Natural killer cell treated with Interleukin-12 subunit alpha and Interleukin-12 subunit beta and Interleukin-15 and Interleukin-18, amount 100 ng/mL, for 72 hours (primary cell): ENCODE data around the gene STARD6. TPM values are rescaled to one million over a fixed set of nuclear protein-coding genes. Genes with fewer than 3 reads are reported as not detected.
A peak's percentile ranks its signal among the peaks of the same experiment; 100 is the strongest.

Source experiments
- ATAC-seq, 2 donors: fragments of 150-1000 bp; cut with Tn5 transposase in 1 of 2; sonication (Bioruptor Pico), chemical (Tn5 transposase) in 1 of 2; 2 replicates each; pipeline ENCODE4 v1.10.0; 2021
- DNase-seq: peaks from one replicate; pipeline ENCODE4 v3.0.0; 2022; ENCODE audit warnings: low spot score
- H3K27ac Mint-ChIP-seq, 2 donors: 1 replicate in 1 of 2; 2 replicates in 1 of 2; pipeline ENCODE4 v1.8.0; 2022; ENCODE audit warnings: mixed read lengths in 2 of 2, mild to moderate bottlenecking in 1 of 2, moderate library complexity in 1 of 2
- H3K27me3 Mint-ChIP-seq, 2 donors: 1 replicate in 1 of 2; 2 replicates in 1 of 2; pipeline ENCODE4 v1.8.0; 2022; ENCODE audit warnings: mixed read lengths in 2 of 2
- H3K36me3 Mint-ChIP-seq: one replicate; pipeline ENCODE4 v1.8.0; 2022; ENCODE audit warnings: mixed read lengths
- H3K4me1 Mint-ChIP-seq, 2 donors: 1 replicate in 1 of 2; 2 replicates in 1 of 2; pipeline ENCODE4 v1.8.0; 2022; ENCODE audit warnings: low read depth in 2 of 2, mixed read lengths in 2 of 2, mild to moderate bottlenecking in 1 of 2
- H3K4me3 Mint-ChIP-seq: one replicate; pipeline ENCODE4 v1.8.0; 2022; ENCODE audit warnings: mixed read lengths
- H3K9me3 Mint-ChIP-seq: 2 replicates; pipeline ENCODE4 v1.8.0; 2022; ENCODE audit warnings: mixed read lengths
- total RNA-seq, 2 donors: library from RNA; stranded (reverse); gene quantifications; one replicate each; pipeline ENCODE4 v1.2.3, GENCODE V29; 2022

STARD6 gene
- total RNA-seq, 2 donors from 2014 or later, result not detected

DNA sequence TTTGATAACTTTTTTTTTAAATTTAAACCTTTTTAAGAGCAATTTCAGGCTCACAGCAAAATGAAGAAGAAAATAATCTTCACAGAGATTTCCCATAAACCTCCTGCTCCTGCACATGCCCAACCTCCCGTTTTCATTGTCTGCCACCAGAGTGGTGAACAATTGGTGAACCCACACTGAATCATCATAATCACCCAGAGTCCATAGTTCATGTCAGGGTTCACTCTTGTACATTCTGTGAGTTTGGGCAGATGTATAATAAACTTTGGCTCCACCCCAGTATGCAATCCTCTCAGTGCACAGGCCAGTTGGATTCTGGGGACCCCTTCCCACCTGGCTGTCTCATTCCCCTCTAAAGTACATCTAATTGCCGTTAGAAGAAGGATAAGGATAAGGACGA lies 24.4 kb upstream of the STARD6 start:
- no peak for ATAC-seq
- no peak overlapping the region for H3K4me3 Mint-ChIP-seq
- no peaks in the 10 kb centered on the region for H3K36me3 Mint-ChIP-seq
- peaks cover 0 to 6% of the 10 kb centered on the region in 2 donors for H3K4me1 Mint-ChIP-seq
- no peak overlapping the region for H3K27ac Mint-ChIP-seq
- DNase-seq, result no peak
- no peaks in the 10 kb centered on the region for H3K9me3 Mint-ChIP-seq
- peaks cover 0 to 2% of the 10 kb centered on the region in 2 donors for H3K27me3 Mint-ChIP-seq

DNA sequence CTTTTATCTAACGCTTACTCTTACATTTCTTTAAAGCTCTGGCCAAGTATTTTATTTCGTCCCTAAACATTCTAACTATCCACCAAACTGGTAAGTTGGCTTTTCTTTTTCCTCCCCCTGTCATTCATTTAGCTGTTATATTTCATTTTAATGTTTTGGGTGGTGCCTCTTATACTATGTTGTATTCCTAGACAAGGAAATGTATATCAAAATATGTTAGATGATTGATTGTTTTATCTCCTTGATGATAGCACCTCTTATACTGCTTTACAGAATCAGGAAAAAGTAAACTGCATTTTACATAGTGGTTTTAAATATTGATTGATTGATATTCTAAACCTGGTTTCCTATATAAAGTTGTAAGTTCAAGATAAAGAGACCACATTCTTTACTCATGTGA lies 24.0 kb upstream of the STARD6 start:
- no peak overlapping the region for H3K27ac Mint-ChIP-seq
- H3K4me3 Mint-ChIP-seq, result no peak overlapping the region
- peaks cover 0 to 6% of the 10 kb centered on the region in 2 donors for H3K4me1 Mint-ChIP-seq
- H3K36me3 Mint-ChIP-seq, result no peaks in the 10 kb centered on the region
- ATAC-seq (no peak), DNase-seq (no peak)
- peaks cover 0 to 2% of the 10 kb centered on the region in 2 donors for H3K27me3 Mint-ChIP-seq
- no peaks in the 10 kb centered on the region for H3K9me3 Mint-ChIP-seq

DNA sequence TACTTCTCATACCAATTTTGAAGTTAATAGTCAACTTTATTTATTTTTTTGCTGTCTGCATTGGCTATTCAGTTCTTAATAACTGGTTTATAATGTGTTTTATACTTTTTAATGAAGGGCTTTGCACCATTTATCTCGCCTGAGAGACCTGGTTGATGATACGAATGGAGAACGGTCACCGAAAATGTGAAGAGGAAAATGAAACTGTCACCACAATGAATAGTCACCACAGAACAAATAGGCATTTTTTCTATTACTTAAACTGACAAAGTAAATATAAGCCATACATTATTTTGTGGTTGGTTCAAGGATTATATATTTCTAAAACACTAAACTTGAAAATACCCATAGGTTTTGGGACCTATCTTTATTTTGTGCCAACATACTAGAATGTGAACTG lies 20.4 kb upstream of the STARD6 start:
- H3K36me3 Mint-ChIP-seq, result no peaks in the 10 kb centered on the region
- ATAC-seq (no peak), DNase-seq (no peak)
- peak overlapping the region; percentile 42 for H3K4me3 Mint-ChIP-seq
- H3K9me3 Mint-ChIP-seq, result no peaks in the 10 kb centered on the region
- H3K27ac Mint-ChIP-seq, result no peak overlapping the region
- H3K4me1 Mint-ChIP-seq, result peaks cover 0 to 6% of the 10 kb centered on the region in 2 donors
- H3K27me3 Mint-ChIP-seq, result no peaks in the 10 kb centered on the region

DNA sequence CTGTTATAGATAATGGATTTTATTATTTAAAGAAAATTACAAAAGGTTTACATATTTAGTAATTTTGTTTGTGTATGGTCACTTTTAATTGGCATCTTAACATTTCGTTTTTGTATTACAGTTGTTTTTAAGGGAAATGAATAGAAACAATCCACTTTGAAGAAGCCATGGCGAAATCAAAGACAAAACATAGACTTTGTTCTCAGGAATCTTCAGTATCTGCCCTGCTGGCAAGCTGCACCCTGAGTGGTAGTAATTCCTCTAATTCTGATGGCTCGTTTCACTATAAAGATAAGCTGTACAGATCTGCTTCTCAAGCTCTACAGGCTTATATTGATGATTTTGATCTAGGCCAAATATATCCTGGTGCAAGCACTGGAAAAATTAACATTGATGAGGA lies 2.7 kb upstream of the STARD6 start:
- Mint-ChIP-seq H3K4me1 (peaks cover 19% of the 10 kb centered on the region in 2 donors), H3K27ac (no peak overlapping the region), H3K4me3 (no peak overlapping the region), H3K27me3 (no peaks in the 10 kb centered on the region), H3K36me3 (peaks cover 10% of the 10 kb centered on the region), H3K9me3 (no peaks in the 10 kb centered on the region)
- no peak for ATAC-seq
- no peak for DNase-seq

DNA sequence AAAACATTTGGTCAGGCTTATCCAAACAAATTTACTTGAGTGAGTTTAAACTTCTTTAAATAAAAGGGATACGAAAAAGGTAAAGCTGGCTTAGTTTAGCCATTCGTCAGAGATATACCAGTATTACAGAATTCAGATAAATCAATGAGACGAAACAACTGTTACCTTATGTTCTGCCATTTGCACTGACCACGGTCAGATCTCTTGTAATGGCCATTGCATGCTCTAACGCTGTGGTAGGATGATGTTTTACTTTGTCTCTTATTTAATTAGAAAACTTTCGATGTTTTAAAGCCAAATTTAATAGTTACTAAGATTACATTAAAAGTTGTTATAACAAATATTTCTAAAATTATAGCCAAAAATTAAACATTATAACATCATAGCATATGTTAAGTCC lies 1.6 kb upstream of the STARD6 start:
- peaks cover 10% of the 10 kb centered on the region for H3K36me3 Mint-ChIP-seq
- peaks cover 0 to 7% of the 10 kb centered on the region in 2 donors for H3K27me3 Mint-ChIP-seq
- peaks cover 19% of the 10 kb centered on the region in 2 donors for H3K4me1 Mint-ChIP-seq
- H3K9me3 Mint-ChIP-seq, result no peaks in the 10 kb centered on the region
- peak overlapping the region; percentile 97 for H3K4me3 Mint-ChIP-seq
- peak overlapping the region; percentile 94 to 96 for H3K27ac Mint-ChIP-seq
- DNase-seq (no peak), ATAC-seq (no peak)

DNA sequence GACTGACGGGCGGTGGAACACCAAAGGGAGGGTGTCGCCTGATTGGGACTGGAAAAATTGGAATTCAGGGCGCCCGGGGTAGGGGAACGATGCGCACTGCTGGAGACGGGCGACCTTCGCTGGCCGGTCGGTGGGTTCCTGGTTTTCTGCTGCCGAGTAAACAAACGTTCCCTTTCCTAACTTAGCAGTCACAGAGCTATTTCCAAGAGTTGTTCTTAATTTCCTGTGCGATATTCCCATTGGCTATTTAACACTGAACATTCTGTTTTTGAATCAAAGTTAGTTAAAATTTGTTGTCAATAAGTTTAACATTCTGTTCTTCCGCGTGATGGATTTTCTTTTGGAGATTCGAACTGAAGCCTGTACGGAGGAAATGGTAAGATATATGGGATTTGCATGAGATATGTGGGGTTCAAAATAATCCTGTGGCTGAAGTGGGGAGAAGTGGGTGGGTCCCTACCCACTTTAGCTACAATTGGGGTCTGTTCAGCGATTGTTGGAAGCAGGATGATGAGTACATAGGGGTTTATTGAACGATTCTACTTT lies 910 bp upstream of the STARD6 start:
- Mint-ChIP-seq H3K36me3 (peaks cover 10% of the 10 kb centered on the region), H3K27ac (peak overlapping the region; percentile 94 to 96), H3K9me3 (no peaks in the 10 kb centered on the region), H3K27me3 (peaks cover 0 to 7% of the 10 kb centered on the region in 2 donors), H3K4me1 (peaks cover 19% of the 10 kb centered on the region in 2 donors), H3K4me3 (peak overlapping the region; percentile 97)
- ATAC-seq (peak; percentile 1), DNase-seq (no peak)

DNA sequence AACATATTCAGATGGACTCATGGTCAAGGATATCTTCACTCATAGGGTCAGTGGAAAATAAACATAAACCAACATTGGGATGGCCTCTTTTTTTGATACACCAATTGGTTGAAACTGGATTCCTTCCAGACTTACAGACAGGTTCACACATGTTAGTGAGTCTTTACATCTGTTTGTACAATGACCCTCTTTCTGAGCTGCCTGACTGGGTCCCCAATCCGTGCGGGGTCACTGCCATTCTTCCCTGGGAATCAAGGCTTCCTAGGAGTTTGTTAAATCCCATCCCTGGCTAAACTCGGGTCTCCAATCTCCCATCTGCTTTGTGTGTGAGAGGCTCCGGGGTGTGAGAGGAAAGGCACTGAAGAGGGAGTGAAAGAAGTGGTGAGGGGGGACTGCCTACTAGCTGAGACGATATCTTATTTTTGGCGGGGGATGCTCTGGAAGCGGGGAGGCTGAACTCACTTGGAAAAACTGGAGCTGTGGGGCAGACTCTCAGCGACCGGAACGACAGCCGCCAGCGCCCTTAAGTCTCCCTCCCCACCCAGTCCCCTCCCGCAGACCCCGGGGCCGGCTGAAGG lies 487 bp downstream of the STARD6 start:
- peaks cover 13% of the 10 kb centered on the region for H3K36me3 Mint-ChIP-seq
- peaks cover 2 to 11% of the 10 kb centered on the region in 2 donors for H3K27me3 Mint-ChIP-seq
- H3K4me1 Mint-ChIP-seq, result peaks cover 19% of the 10 kb centered on the region in 2 donors
- H3K9me3 Mint-ChIP-seq, result no peaks in the 10 kb centered on the region
- DNase-seq, result no peak
- peak overlapping the region; percentile 94 to 96 for H3K27ac Mint-ChIP-seq
- H3K4me3 Mint-ChIP-seq, result peak overlapping the region; percentile 97
- ATAC-seq, result no peak

DNA sequence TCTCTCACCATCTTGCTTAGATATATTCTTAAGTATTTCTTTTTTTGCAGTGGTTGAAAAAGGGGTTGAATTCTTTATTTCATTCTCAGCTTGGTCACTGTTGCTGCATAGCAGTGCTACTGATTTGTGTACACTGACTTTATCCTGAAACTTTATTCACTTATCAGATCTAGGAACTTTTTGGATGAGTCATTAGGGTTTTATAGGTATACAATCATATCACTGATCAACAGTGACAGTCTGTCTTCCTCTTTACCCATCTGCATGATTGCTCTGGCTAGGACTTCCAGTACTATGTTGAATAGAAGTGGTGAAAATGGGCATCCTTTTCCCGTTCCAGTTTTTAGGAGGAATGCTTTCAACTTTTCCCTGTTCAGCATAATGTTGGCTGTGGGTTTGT lies 6.5 kb downstream of the STARD6 start:
- Mint-ChIP-seq H3K4me1 (no peaks in the 10 kb centered on the region), H3K4me3 (no peak overlapping the region), H3K27ac (no peak overlapping the region), H3K27me3 (peaks cover 19 to 50% of the 10 kb centered on the region in 2 donors), H3K9me3 (no peaks in the 10 kb centered on the region), H3K36me3 (peaks cover 5% of the 10 kb centered on the region)
- no peak for ATAC-seq
- DNase-seq, result no peak

DNA sequence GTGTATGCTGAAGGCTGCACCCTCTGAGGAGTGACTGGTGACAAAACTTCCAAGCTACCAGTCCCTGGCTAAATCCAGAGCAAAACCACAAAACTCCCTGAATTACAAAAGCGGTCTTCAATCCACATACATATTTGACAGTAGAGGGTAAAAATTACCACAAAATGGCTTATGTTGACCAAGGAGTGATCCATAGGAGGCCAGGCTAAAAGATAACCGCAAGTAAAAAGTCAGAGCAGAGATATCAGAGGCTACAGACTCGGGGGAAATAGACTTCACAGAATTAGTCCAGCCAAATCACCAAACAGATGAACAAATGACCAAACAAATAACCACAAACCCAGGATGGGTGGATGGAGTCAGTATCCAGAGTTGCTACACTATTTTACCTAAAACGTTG lies 19.4 kb downstream of the STARD6 start:
- DNase-seq (no peak), ATAC-seq (no peak)
- no peaks in the 10 kb centered on the region for H3K36me3 Mint-ChIP-seq
- H3K4me3 Mint-ChIP-seq, result no peak overlapping the region
- peaks cover 26 to 36% of the 10 kb centered on the region in 2 donors for H3K27me3 Mint-ChIP-seq
- H3K9me3 Mint-ChIP-seq, result no peaks in the 10 kb centered on the region
- no peaks in the 10 kb centered on the region for H3K4me1 Mint-ChIP-seq
- H3K27ac Mint-ChIP-seq, result no peak overlapping the region

DNA sequence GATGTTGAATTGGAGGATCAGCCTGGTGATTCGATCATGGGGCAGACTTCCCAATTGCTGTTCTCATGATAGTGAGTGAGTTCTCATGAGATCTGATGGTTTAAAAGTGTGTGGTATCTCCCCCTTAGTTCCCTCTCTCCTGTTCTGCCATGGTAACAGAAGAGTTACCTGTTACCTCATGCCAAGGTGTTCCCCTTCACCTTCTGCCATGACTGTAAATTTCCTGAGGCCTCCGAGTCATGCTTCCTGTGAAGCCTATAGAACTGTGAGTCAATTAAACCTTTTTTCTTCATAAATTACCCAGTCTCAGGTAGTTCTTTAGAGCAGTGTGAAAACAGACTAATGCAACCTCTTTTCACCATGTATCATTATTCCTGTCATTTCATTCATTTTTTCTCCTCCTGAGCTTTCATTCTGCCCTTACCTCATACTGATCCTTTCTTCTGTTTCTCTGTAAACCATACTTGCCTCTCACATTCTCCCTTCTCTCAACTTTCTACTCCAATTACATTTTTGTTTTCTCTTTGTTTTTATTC lies 22.0 kb downstream of the STARD6 start:
- DNase-seq, result no peak
- H3K27ac Mint-ChIP-seq, result no peak overlapping the region
- H3K36me3 Mint-ChIP-seq, result no peaks in the 10 kb centered on the region
- peaks cover 26 to 36% of the 10 kb centered on the region in 2 donors for H3K27me3 Mint-ChIP-seq
- no peak for ATAC-seq
- H3K4me1 Mint-ChIP-seq, result no peaks in the 10 kb centered on the region
- H3K4me3 Mint-ChIP-seq, result no peak overlapping the region
- no peaks in the 10 kb centered on the region for H3K9me3 Mint-ChIP-seq

DNA sequence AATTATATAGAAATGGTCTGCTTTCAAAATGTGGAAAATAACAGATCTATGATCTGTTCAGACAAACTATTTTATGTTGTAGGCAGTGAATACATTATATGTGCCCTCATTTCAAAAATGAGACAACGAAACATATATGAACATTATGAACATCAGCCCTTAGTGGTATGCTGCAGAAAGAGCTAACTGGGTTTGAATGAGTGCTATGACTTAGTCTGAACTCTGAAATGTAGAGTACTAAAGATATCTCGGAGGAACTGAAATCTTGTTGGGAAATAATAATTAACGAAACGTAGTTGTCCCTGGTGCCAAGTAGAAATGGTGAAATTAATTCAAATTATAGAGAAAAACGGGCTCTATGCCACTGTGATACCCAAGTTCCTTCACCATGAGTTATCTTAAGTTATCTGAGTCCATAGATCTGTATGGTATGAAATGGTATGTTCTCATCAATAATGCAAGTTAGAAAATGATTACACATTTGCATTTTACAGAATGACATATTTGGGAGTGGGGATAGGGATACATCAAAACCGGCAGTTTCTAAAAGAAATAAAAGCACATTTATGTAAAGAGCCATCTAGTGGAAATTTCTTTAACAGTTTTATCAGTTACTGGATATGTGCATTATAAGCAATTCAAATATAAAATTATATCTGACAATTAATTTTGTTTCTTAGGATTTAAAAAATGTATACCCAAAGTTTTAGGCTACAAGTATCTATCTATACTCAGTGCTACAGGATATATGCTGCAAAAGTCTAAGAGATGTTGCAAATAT lies 26.7 kb downstream of the STARD6 start:
- Mint-ChIP-seq H3K27me3 (peaks cover 15 to 18% of the 10 kb centered on the region in 2 donors), H3K9me3 (no peaks in the 10 kb centered on the region)
- ATAC-seq, result no peak

DNA sequence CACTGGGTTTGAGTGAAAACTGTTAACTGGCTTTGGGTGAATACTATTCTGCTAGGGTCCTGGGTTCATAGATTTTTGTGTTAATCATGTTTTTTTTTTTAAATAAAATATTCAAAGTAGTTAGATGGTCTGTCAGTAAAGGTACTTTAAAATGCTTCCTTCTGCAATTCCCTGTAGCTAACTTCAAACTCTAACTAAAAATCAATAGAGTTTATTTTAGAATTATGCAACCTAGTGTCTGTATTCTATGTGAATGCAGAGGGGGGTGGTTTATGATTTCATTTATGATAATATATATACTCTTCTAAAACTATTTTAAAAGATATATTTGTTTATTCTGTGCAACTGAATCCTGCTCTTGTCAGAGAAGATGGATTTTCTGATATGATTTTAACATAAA lies 27.9 kb downstream of the STARD6 start:
- H3K27ac Mint-ChIP-seq, result no peak overlapping the region
- no peak overlapping the region for H3K4me3 Mint-ChIP-seq
- no peaks in the 10 kb centered on the region for H3K4me1 Mint-ChIP-seq
- peaks cover 8 to 14% of the 10 kb centered on the region in 2 donors for H3K27me3 Mint-ChIP-seq
- H3K9me3 Mint-ChIP-seq, result no peaks in the 10 kb centered on the region
- DNase-seq (no peak), ATAC-seq (no peak)
- H3K36me3 Mint-ChIP-seq, result no peaks in the 10 kb centered on the region

More for the DNA sequence above, 26.7 kb downstream of the STARD6 start:
- H3K4me3 Mint-ChIP-seq, result no peak overlapping the region
- no peaks in the 10 kb centered on the region for H3K4me1 Mint-ChIP-seq
- H3K27ac Mint-ChIP-seq, result no peak overlapping the region
- no peak for DNase-seq
- no peaks in the 10 kb centered on the region for H3K36me3 Mint-ChIP-seq

DNA sequence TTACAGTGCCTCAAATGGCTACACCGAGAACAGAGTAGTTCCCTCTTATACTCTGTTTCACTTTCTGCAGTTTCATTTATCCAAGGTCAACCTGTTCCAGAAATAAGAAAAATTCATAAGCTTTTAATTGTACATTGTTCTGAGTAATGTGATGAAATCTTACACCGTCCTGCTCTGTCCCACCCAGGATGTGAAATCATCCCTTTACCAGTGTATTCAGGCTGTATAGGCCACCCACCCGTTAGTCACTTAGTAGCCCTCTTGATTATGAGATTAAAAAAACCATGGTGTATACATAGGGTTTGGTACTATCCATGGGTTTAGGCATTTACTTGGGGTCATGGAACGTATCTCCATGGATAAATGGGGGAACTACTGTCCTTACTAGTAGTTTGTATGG lies 29.8 kb downstream of the STARD6 start:
- no peak overlapping the region for H3K27ac Mint-ChIP-seq
- no peaks in the 10 kb centered on the region for H3K4me1 Mint-ChIP-seq
- no peaks in the 10 kb centered on the region for H3K36me3 Mint-ChIP-seq
- peaks cover 0 to 5% of the 10 kb centered on the region in 2 donors for H3K27me3 Mint-ChIP-seq
- no peak overlapping the region for H3K4me3 Mint-ChIP-seq
- no peak for DNase-seq
- ATAC-seq, result no peak
- no peaks in the 10 kb centered on the region for H3K9me3 Mint-ChIP-seq

DNA sequence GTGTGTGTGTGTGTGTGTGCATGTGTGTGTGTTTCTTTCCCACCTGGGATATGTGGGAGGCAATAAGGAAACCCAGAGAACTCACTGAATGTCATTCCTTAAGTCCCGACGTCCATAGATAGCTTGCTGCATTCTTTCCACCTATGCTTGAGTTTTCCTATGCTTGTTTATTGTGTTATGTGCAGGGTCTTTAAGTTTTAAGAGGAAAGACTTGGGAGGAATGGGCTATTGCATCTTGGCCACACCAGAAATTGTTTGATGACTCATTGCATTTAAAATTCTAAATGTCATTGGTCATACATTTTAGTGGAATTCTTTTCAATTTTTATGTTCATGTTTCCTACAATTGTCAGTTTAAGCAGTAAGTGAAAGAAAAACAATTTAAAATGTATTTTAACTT lies 33.7 kb downstream of the STARD6 start:
- H3K27ac Mint-ChIP-seq, result no peak overlapping the region
- no peaks in the 10 kb centered on the region for H3K36me3 Mint-ChIP-seq
- DNase-seq (no peak), ATAC-seq (no peak)
- no peaks in the 10 kb centered on the region for H3K9me3 Mint-ChIP-seq
- H3K27me3 Mint-ChIP-seq, result peaks cover 10 to 12% of the 10 kb centered on the region in 2 donors
- no peak overlapping the region for H3K4me3 Mint-ChIP-seq
- no peaks in the 10 kb centered on the region for H3K4me1 Mint-ChIP-seq
